C4-2B (cell line): ENCODE measurements around the gene EHBP1.

Experiments
- CTCF ChIP-seq: fragments of 450-650 bp; conservative IDR thresholded peaks from 2 replicates; pipeline ENCODE4 v1.5.1; 2017; ENCODE audit warnings: mild to moderate bottlenecking
- ZFX ChIP-seq: fragments of 450-650 bp; IDR thresholded peaks from 2 replicates; pipeline ENCODE4 v1.6.1; 2017

GRCh38 chr2:62972601-62973000 lies 267.1 kb downstream of the EHBP1 start:
- no peak for TF ChIP-seq CTCF
- no peak for TF ChIP-seq ZFX
